WI38 (cell line): ENCODE measurements around the gene SLC37A3.
"Not testable (repeated sequence)": the region's sequence is repeated elsewhere in the genome, so short reads cannot be mapped to it uniquely, and the experiment has no call there.

Source experiments
- H3K4me3 ChIP-seq: 2 replicates; pipeline ENCODE4 v1.5.1; 2011; ENCODE audit warnings: low read depth, mild to moderate bottlenecking, control low read depth, low read length
- CTCF ChIP-seq: IDR thresholded peaks from 2 replicates; pipeline ENCODE4 v1.5.1; 2012; ENCODE audit warnings: low read depth, mild to moderate bottlenecking, control low read depth, low read length

The SLC37A3 gene

GRCh38 chr7:140347218-140347617 is 51.1 kb downstream of the SLC37A3 start:
- TF ChIP-seq CTCF: no peak

GRCh38 chr7:140345426-140345825 is 52.9 kb downstream of the SLC37A3 start:
- TF ChIP-seq CTCF: no peak
- H3K4me3 ChIP-seq: no peak overlapping the region

More at GRCh38 chr7:140347218-140347617, 51.1 kb downstream of the SLC37A3 start:
- no peak overlapping the region for H3K4me3 ChIP-seq

- peak; percentile 37 for TF ChIP-seq CTCF
- no peak overlapping the region for H3K4me3 ChIP-seq
Observed at GRCh38 chr7:140342727-140343514, 55.4 kb downstream of the SLC37A3 start.

GRCh38 chr7:140338959-140339358 is 59.4 kb downstream of the SLC37A3 start:
- H3K4me3 ChIP-seq: not testable (repeated sequence)

- no peak overlapping the region for H3K4me3 ChIP-seq
- TF ChIP-seq CTCF: no peak
Observed at GRCh38 chr7:140334341-140335057, 63.8 kb downstream of the SLC37A3 start.

- TF ChIP-seq CTCF: no peak
- H3K4me3 ChIP-seq: no peak overlapping the region
Observed at GRCh38 chr7:140333686-140334085, 64.6 kb downstream of the SLC37A3 start.

GRCh38 chr7:140333223-140333622 is 65.1 kb downstream of the SLC37A3 start:
- no peak for TF ChIP-seq CTCF
- no peak overlapping the region for H3K4me3 ChIP-seq
